CD4-positive, CD25-positive, alpha-beta regulatory T cell (primary cell): ENCODE measurements around the gene NFIX. TPM values are rescaled to one million over a fixed set of nuclear protein-coding genes. Genes with fewer than 3 reads are reported as not detected.

ENCODE experiments used
- ATAC-seq, 2 donors: fragments of 150-1000 bp; cut with Tn5 transposase; one replicate each; pipeline ENCODE4 v1.10.0; 2021; ENCODE audit warnings: low read depth in 2 of 2, moderate number of reproducible peaks in 2 of 2, moderate library complexity in 1 of 2
- DNase-seq, 3 donors: peaks; one replicate each; pipeline versions ENCODE4 v3.0.0 to v3.0.0-alpha.2; 2012 to 2022; ENCODE audit warnings: mixed read lengths in 1 of 3
- H3K27ac ChIP-seq: one replicate; pipeline ENCODE4 v1.7.0; 2013; ENCODE audit warnings: mild to moderate bottlenecking, low read length; ENCODE audit not compliant: insufficient read depth, poor library complexity, severe bottlenecking
- H3K27me3 ChIP-seq: one replicate; pipeline ENCODE4 v1.7.0; 2013; ENCODE audit warnings: low read length; ENCODE audit not compliant: control insufficient read depth, insufficient read depth
- H3K36me3 ChIP-seq: one replicate; pipeline ENCODE4 v1.7.0; 2013; ENCODE audit warnings: mild to moderate bottlenecking, low read length, moderate library complexity; ENCODE audit not compliant: control insufficient read depth, insufficient read depth
- H3K4me1 ChIP-seq: 2 replicates; pipeline ENCODE4 v1.7.0; 2013; ENCODE audit warnings: mild to moderate bottlenecking, low read length; ENCODE audit not compliant: insufficient read depth, control insufficient read depth, poor library complexity, severe bottlenecking
- H3K4me3 ChIP-seq: one replicate; pipeline ENCODE4 v1.7.0; 2013; ENCODE audit warnings: low read depth, mild to moderate bottlenecking, low read length, moderate library complexity
- H3K9me3 ChIP-seq, 2 experiments: 1 replicate in 1 of 2; 2 replicates in 1 of 2; pipeline ENCODE4 v1.7.0; 2013; ENCODE audit warnings: low read length in 2 of 2, mild to moderate bottlenecking in 1 of 2, moderate library complexity in 1 of 2; ENCODE audit not compliant: control insufficient read depth in 2 of 2
- H3K27ac Mint-ChIP-seq, 3 donors: one replicate each; pipeline ENCODE4 v1.8.0; 2020 to 2022; ENCODE audit warnings: mild to moderate bottlenecking in 3 of 3, mixed read lengths in 3 of 3, moderate library complexity in 2 of 3
- H3K27me3 Mint-ChIP-seq: one replicate; pipeline ENCODE4 v1.8.0; 2022; ENCODE audit warnings: mild to moderate bottlenecking, mixed read lengths
- H3K36me3 Mint-ChIP-seq: one replicate; pipeline ENCODE4 v1.8.0; 2020; ENCODE audit warnings: mixed read lengths
- H3K4me1 Mint-ChIP-seq, 4 donors: one replicate each; pipeline ENCODE4 v1.8.0; 2020 to 2022; ENCODE audit warnings: mixed read lengths in 4 of 4, mild to moderate bottlenecking in 1 of 4
- H3K4me3 Mint-ChIP-seq, 4 donors: one replicate each; pipeline ENCODE4 v1.8.0; 2020 to 2022; ENCODE audit warnings: mild to moderate bottlenecking in 4 of 4, mixed read lengths in 4 of 4, moderate library complexity in 3 of 4
- H3K9me3 Mint-ChIP-seq, 7 donors: one replicate each; pipeline ENCODE4 v1.8.0; 2020 to 2022; ENCODE audit warnings: mixed read lengths in 7 of 7, mild to moderate bottlenecking in 3 of 7, moderate library complexity in 2 of 7
- polyA plus RNA-seq, 4 donors: library from polyadenylated mRNA; unstranded; fragments of 300-500 nt; fragmentation: Illumina TruSeq; gene quantifications; one replicate each; pipeline ENCODE4 v1.2.3, GENCODE V29; 2021
- total RNA-seq: library from RNA; stranded (reverse); gene quantifications from one replicate; pipeline ENCODE4 v1.2.3, GENCODE V29; 2022

Gene NFIX
- total and polyA plus RNA-seq, 5 donors from 2014 or later = 0.15 to 1.2 TPM; not detected in 3

DNA sequence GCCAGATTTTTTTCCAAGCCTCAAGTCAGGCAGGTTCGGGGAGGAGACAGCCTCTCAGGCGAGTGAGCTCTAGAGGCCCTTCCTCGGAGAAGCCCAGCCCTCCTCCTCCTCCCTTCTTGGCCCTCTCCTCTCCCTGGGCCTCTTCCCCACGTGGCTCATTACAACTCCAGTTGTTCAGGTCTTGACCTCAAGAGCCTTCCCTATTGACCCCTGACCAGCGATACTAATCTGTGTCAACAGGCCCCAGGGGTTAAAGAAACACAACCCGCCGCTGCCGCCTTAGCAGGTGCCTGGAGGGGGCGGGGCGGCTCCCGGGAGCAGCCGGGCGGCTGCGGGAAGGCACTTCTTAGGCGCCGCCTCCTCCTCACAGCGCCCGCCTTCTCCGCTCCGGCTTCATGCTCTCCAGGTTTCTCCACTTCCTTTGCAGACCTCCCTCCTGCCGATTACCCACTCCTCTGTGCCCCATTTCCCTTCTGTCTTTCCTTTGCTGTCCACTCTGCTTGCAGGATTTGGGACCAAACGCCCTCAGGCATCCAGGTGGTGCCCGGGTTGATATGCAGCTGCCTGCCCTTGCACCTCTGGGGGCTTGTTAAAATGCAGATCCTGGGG, 56.4 kb downstream of the NFIX start:
- Mint-ChIP-seq H3K27me3 (peaks cover 16% of the 10 kb centered on the region), H3K27ac (no peak overlapping the region), H3K36me3 (no peaks in the 10 kb centered on the region), H3K4me3 (peak overlapping the region in 1 of 4 donors; percentile 43), H3K4me1 (peaks cover 0 to 6% (median 0%) of the 10 kb centered on the region in 4 donors), H3K9me3 (no peaks in the 10 kb centered on the region)
- ATAC-seq (no peak), DNase-seq (peak in 1 of 3 donors; percentile 23)
- Histone ChIP-seq H3K9me3 (no peaks in the 10 kb centered on the region), H3K4me3 (no peak overlapping the region), H3K4me1 (no peaks in the 10 kb centered on the region), H3K27ac (no peak overlapping the region), H3K36me3 (no peaks in the 10 kb centered on the region), H3K27me3 (no peaks in the 10 kb centered on the region)

DNA sequence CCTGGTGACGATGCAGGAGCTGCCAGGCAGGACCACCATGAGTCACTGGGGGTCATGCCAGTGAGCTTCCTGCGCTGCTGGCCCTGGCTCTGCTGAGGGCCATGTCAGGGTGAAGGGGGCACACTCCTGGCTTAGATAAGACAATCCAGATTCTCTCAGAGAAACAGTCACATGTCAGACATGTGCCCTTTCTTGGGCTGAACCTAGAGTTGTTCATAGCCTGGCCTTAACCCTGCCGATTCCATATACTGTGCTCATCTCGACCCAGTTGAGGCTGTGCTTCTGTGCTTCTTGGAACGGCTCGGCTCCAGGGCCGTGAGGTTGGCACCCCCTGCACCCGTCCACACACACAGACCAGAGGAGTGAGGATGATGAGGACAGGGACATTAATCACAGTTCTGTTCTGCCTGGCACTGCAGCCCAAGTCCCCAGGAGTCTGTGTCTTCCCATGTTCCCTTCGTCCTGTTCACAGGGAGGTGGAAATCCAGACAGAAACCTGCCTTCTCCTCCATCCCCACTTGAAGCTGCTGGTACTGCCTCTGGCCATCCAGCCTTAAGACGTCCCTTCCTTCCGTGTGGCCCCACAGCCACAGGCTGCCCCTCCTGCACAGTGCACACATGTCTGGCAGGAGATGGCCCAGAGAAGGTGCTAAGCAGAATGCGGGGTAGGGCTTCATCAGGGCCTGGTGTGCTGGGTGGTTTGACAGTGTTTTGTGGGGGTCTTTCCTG, 57.3 kb downstream of the NFIX start:
- no peaks in the 10 kb centered on the region for H3K36me3 Mint-ChIP-seq
- H3K36me3 ChIP-seq = no peaks in the 10 kb centered on the region
- H3K9me3 ChIP-seq = no peaks in the 10 kb centered on the region
- H3K4me3 ChIP-seq = no peak overlapping the region
- no peak overlapping the region for H3K27ac ChIP-seq
- no peak for ATAC-seq
- H3K27ac Mint-ChIP-seq = no peak overlapping the region
- H3K27me3 ChIP-seq = no peaks in the 10 kb centered on the region
- peaks cover 16% of the 10 kb centered on the region for H3K27me3 Mint-ChIP-seq
- H3K4me3 Mint-ChIP-seq = no peak overlapping the region
- no peak for DNase-seq
- peaks cover 0 to 6% (median 0%) of the 10 kb centered on the region in 4 donors for H3K4me1 Mint-ChIP-seq
- H3K4me1 ChIP-seq = no peaks in the 10 kb centered on the region
- H3K9me3 Mint-ChIP-seq = no peaks in the 10 kb centered on the region

DNA sequence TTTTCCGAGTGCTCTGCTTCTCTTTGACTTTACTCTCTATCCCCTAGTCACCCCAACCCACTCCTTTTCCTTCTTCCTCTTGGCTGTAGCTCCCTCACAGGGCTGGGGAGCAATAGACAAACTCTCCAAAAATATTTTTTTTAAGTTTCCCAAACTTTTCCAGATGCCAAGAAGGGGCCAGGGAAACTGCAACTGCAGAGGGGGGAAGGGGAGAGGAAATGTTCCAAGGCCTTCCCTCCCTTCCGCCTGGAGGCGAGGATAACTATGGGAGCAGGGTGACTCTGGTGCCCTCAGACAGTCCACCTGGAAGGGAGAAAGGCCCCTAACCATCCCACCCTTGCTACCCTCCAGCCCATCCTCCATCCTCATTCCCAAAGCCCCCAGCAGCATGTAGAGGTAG, 58.0 kb downstream of the NFIX start:
- Histone ChIP-seq H3K4me3 (no peak overlapping the region), H3K9me3 (no peaks in the 10 kb centered on the region), H3K4me1 (no peaks in the 10 kb centered on the region), H3K36me3 (no peaks in the 10 kb centered on the region), H3K27me3 (no peaks in the 10 kb centered on the region), H3K27ac (no peak overlapping the region)
- H3K36me3 Mint-ChIP-seq = no peaks in the 10 kb centered on the region
- no peak for DNase-seq
- no peaks in the 10 kb centered on the region for H3K9me3 Mint-ChIP-seq
- no peak for ATAC-seq
- H3K27ac Mint-ChIP-seq = no peak overlapping the region
- no peak overlapping the region for H3K4me3 Mint-ChIP-seq
- peaks cover 0 to 6% (median 0%) of the 10 kb centered on the region in 4 donors for H3K4me1 Mint-ChIP-seq
- peaks cover 16% of the 10 kb centered on the region for H3K27me3 Mint-ChIP-seq

DNA sequence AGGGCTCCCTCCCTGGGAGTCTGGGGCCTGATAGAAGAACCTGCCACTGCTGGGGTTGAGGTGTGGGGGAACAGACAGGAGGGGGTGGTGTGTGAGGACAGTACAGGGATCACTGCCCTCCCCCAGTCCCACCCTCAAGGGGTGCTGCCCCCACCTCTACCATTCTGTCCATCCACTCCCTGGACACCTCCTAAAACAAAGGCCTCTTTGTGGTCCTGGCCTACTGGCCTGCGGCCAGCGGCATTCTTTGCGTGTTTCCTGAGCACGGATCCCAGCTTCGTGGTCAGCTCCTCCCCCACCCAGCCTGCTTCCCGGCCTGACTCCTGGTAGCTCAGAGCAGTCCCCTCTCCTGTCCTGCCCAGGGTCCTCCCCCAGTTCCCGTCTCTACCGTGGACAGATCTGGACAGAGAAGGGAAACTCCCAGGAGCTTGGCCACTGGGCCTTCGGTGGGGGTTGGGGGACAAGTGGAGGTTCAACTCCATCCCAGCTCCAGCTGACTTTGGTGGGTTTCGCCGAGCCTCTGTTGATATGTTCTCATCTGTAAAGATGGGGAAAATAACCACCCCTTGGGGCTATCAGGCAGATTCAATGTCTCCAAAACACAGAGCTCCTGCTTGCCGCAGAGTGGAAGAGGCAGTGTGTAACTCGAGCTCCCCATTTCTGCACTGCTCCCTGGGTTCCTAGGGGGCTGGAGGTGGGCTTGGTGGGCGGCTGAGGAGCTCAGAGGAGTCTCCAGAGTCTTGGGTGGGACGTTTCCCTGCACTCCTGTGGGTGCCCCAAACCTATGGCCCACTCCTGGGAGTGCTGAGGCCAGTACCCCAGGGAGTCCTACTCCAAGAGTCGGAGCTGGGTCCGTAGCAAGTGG, 58.7 kb downstream of the NFIX start:
- no peak for DNase-seq
- no peak overlapping the region for H3K27ac Mint-ChIP-seq
- no peak overlapping the region for H3K4me3 Mint-ChIP-seq
- ATAC-seq = no peak
- no peaks in the 10 kb centered on the region for H3K4me1 ChIP-seq
- no peaks in the 10 kb centered on the region for H3K9me3 ChIP-seq
- no peak overlapping the region for H3K27ac ChIP-seq
- H3K9me3 Mint-ChIP-seq = no peaks in the 10 kb centered on the region
- peaks cover 16% of the 10 kb centered on the region for H3K27me3 Mint-ChIP-seq
- no peaks in the 10 kb centered on the region for H3K36me3 ChIP-seq
- no peaks in the 10 kb centered on the region for H3K36me3 Mint-ChIP-seq
- H3K4me1 Mint-ChIP-seq = peaks cover 0 to 6% (median 0%) of the 10 kb centered on the region in 4 donors
- H3K4me3 ChIP-seq = no peak overlapping the region
- no peaks in the 10 kb centered on the region for H3K27me3 ChIP-seq

DNA sequence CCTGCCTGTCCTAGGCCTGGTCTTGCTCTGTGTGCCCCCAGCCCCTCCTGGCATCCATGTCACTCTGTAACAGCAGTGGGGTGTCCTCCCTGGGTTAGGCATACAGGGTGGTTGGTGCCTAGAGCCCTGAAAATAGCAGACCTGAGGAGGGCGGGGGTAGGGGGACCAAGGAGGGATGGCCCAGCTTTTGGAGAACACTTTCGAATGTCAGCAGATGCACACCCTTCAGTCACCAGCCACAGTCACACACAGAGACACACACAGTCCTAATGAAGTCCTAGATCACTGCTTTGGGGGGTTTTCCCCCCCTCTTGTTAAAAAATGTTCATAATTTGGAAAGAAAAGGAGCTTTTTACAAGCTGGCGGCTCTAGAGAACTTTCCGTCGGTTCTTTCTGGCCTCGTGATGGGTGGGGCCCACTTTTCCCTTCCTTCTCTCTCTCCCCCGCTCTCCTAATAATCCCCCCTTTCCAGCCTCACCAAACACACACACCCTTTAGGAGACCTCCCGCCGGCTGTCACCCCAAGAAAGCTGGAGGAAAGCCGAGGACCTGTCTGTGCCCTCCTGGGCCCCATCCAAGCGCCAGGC, 59.4 kb downstream of the NFIX start:
- Mint-ChIP-seq H3K27ac (no peak overlapping the region), H3K4me3 (no peak overlapping the region), H3K9me3 (no peaks in the 10 kb centered on the region), H3K36me3 (no peaks in the 10 kb centered on the region), H3K27me3 (peaks cover 19% of the 10 kb centered on the region), H3K4me1 (peaks cover 0 to 6% (median 0%) of the 10 kb centered on the region in 4 donors)
- no peak overlapping the region for H3K27ac ChIP-seq
- H3K9me3 ChIP-seq = no peaks in the 10 kb centered on the region
- no peaks in the 10 kb centered on the region for H3K36me3 ChIP-seq
- no peaks in the 10 kb centered on the region for H3K4me1 ChIP-seq
- no peak for DNase-seq
- no peaks in the 10 kb centered on the region for H3K27me3 ChIP-seq
- no peak overlapping the region for H3K4me3 ChIP-seq
- ATAC-seq = no peak

DNA sequence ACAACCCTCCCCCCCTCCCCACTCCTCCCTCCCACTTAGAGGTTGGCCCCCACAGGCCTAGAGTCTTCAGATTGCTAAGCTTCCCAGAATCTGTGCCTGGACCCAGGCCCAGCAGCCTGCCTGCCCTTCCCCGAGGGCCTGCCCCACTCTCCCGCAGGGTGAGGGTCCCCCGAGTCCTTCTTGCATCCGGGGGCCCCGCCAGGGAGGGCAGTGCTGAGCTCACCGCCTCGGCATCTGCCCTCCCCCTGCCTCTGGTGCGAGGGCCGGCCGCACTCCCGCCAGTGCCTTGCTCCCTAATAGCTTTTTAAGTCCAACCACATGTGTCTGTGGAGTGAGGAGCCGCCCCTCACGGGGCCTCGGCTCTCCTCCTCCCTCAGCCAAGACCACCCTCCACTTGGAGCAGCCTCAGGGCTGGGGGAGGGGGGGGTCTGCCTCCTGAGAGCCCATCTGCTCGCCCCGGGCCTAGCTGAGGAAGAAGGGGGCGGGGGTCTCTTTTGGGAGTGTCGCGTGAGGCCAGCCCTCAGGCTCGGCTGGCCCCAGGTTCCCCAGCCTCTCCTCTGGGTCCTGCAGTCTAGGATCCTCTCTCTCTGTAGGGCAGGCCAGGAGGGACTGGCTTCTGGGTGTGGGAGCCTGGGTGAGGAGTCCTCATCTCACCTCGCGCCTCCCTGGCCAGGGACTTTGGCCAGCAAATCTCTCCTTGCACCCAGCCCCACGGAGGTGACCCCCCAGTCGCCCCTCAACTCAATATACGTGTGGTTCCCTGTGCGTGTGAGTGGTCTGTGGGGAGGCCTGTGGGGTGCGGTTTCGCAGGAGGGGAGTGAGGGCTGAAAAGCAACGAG, 60.2 kb downstream of the NFIX start:
- Histone ChIP-seq H3K27me3 (no peaks in the 10 kb centered on the region), H3K27ac (no peak overlapping the region), H3K4me3 (no peak overlapping the region), H3K9me3 (no peaks in the 10 kb centered on the region), H3K36me3 (no peaks in the 10 kb centered on the region), H3K4me1 (no peaks in the 10 kb centered on the region)
- H3K36me3 Mint-ChIP-seq = no peaks in the 10 kb centered on the region
- peaks cover 16% of the 10 kb centered on the region for H3K27me3 Mint-ChIP-seq
- no peak overlapping the region for H3K27ac Mint-ChIP-seq
- ATAC-seq (no peak), DNase-seq (no peak)
- H3K4me3 Mint-ChIP-seq = no peak overlapping the region
- H3K9me3 Mint-ChIP-seq = no peaks in the 10 kb centered on the region
- H3K4me1 Mint-ChIP-seq = peaks cover 0 to 6% (median 0%) of the 10 kb centered on the region in 4 donors
